Vagina (tissue), 2 donors: ENCODE data around the gene ZNF14.

Experiments used
- POLR2A ChIP-seq, 2 donors: fragments of 450-650 bp; IDR thresholded peaks; one replicate each; pipeline ENCODE4 v1.6.1; 2017; ENCODE audit warnings: antibody characterized with exemption in 2 of 2, mild to moderate bottlenecking in 2 of 2, moderate library complexity in 2 of 2
- POLR2AphosphoS5 ChIP-seq, 2 donors: sonication (generic); formaldehyde crosslinking; IDR thresholded peaks; one replicate each; pipeline ENCODE4 v1.9.0; 2017; ENCODE audit warnings: antibody characterized with exemption in 2 of 2, mild to moderate bottlenecking in 2 of 2, low read depth in 1 of 2; ENCODE audit not compliant: insufficient read depth in 1 of 2
- TF ChIP-seq, protein P1 (sequence below), 3 experiments: fragments of 450-650 bp in 2 of 3; fragments of 200-600 bp in 1 of 3; sonication (generic) in 1 of 3; IDR thresholded peaks; one replicate each; pipeline ENCODE4 v1.5.1; 2017 to 2019; ENCODE audit warnings: antibody characterized with exemption in 3 of 3, mild to moderate bottlenecking in 2 of 3, moderate library complexity in 2 of 3

- TF ChIP-seq POLR2A (IDR thresholded peaks at IDR 0.05), result no peak
- TF ChIP-seq, protein P1, sequence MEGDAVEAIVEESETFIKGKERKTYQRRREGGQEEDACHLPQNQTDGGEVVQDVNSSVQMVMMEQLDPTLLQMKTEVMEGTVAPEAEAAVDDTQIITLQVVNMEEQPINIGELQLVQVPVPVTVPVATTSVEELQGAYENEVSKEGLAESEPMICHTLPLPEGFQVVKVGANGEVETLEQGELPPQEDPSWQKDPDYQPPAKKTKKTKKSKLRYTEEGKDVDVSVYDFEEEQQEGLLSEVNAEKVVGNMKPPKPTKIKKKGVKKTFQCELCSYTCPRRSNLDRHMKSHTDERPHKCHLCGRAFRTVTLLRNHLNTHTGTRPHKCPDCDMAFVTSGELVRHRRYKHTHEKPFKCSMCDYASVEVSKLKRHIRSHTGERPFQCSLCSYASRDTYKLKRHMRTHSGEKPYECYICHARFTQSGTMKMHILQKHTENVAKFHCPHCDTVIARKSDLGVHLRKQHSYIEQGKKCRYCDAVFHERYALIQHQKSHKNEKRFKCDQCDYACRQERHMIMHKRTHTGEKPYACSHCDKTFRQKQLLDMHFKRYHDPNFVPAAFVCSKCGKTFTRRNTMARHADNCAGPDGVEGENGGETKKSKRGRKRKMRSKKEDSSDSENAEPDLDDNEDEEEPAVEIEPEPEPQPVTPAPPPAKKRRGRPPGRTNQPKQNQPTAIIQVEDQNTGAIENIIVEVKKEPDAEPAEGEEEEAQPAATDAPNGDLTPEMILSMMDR (IDR thresholded peaks at IDR 0.05), result no peak
- TF ChIP-seq POLR2AphosphoS5 (IDR thresholded peaks at IDR 0.05; ENCODE audit: insufficient read depth in 1 of 2, low read depth in 1 of 2), result no peak
Observed at GRCh38 chr19:19747357-19748220, 14.7 kb upstream of the ZNF14 start.
